ENCODE measurements around the gene NMUR2.

- TF ChIP-seq EZH2 (IDR thresholded peaks at IDR 0.05) (no peak), YY1 (IDR thresholded peaks at IDR 0.05; ENCODE audit: extremely low read depth, insufficient replicate concordance, low read depth, low read length) (no peak), SRF (IDR thresholded peaks at IDR 0.05; ENCODE audit: low read depth) (no peak), CTCF (IDR thresholded peaks at IDR 0.05 in 2 of 3, conservative IDR thresholded peaks at IDR 0.05 in 1 of 3; ENCODE audit: borderline replicate concordance in 1 of 3, insufficient read depth in 1 of 3, low read depth in 2 of 3, low read length in 2 of 3) (no peak), POLR2A (IDR thresholded peaks at IDR 0.05; ENCODE audit: borderline replicate concordance, extremely low read depth, insufficient read depth, insufficient read length) (no peak)
Measured at GRCh38 chr5:152374711-152375275, 30.3 kb downstream of the NMUR2 start.
